Femur (tissue), 1 donor: ENCODE results near the gene RALBP1.
A peak's percentile ranks its signal among the peaks of the same experiment; 100 is the strongest.
"Not testable (repeated sequence)": the region's sequence is repeated elsewhere in the genome, so short reads cannot be mapped to it uniquely, and the experiment has no call there.

Experiments used
- DNase-seq: peaks from one replicate; pipeline ENCODE4 v3.0.0-alpha.2; 2017

Gene RALBP1

DNA sequence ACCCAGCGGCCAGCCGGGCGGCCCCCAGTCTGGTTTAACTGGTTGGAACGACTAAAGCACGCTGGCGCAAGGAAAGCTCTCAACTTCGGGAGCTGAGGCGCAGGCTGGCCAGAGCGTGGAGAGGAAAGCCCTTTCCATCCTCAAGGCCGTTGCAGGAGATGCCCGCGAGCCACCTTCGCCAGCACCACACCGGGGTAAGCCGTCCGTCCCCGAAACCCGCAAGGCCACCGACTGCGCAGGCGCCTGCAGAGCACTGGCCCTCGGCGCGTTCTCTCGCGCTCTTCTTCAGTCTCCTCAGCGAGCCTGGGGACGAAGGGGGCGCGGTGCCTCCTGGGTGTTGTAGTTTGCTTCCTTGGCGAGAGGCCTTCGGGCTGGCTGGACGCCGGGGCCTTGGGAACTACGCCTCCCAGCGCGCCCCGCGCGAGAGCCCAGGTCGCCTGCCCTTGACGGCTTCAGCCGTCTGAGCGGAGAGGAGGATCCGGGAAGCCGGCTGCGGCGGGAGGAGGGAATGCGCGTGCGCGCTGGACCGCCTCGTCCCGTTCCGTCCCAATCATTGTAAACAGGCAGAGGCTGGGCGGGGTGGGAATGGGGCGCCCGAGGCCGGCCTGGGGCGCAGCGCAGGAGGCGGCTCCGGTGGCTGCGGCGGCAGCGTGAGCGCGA, at the start of gene RALBP1:
Gene RALBP1 (plus strand): TSS at position 531 of the 660 bp plus-strand sequence. CDS start 37,533 bp downstream, outside the sequence.
- DNase-seq, result peak; percentile 100

DNA sequence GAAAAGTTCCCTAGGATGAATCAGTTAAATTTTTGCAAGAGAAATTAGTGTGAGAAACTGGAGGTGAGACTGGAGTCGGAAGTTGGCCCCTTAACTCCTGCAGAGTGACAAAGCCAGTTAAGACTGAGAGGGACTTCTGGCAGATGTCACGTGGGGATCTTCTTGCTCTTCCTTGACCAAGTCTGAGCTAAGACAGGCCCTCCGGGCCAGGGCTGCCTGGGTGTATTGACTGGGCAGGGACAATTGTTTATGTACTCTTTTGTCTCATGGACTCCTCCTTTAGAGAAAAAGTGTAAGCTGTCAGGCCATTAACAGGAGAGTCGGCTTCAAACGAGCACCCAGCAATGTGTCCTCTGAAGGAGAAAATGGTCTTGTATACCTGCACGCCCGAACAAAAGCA, 48.6 kb upstream of the RALBP1 start:
- DNase-seq, result no peak

DNA sequence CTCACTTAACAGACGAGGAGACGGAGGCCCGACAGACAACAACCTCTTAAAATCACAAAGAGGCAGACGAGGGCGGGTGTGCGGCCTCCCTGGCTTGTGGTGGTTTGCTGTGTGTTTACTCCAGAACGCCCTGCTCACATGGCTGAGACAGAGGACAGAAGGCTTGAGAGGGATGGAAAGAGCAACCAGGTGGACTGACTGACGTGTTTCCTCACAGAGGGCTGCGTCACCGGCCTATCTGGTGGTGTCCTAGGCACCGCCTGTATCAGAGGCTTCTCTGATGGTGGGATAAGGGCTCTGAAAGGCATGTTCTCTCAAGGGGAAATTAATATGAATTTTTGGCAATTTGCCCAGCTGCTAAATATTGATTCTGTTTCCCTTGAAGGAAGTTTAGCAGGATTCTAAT, 47.0 kb upstream of the RALBP1 start:
- DNase-seq, result no peak

DNA sequence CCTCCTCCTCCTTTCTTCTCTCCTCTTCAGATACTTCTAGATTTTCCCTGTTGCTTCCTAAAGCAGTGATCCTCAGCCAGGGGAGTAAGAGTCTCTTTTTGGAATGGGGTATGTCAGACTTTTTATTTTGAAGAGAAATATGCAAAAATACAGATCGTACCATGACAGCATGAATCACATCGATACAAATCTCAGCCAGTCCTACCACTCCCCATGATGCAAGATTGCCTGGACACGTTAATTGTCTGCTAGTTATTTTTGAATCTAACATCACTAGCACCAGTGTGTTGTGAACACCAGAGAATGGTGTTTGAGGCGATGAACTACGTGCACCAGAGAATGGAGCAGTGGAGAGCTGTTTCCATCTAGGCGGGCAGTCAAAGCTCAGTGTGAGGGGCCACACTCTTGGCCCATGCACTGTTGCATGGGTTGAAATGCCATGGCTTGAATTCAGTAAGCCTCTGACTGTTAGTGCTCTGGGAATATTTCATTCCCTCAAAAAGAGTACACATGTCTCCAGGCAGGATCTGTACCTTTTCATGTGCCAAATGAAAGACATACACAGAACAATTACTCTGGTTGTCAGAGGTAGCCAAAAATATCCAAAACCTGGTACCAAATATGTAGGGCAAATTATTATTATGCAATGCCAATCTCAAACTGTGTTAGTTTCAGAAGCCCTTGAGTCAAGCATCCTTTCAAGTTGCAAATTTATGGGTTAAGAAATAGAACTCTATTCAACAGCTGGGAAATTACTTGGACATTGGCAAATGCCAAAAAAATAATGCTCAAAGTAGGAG, 46.3 kb upstream of the RALBP1 start:
- DNase-seq, result no peak

DNA sequence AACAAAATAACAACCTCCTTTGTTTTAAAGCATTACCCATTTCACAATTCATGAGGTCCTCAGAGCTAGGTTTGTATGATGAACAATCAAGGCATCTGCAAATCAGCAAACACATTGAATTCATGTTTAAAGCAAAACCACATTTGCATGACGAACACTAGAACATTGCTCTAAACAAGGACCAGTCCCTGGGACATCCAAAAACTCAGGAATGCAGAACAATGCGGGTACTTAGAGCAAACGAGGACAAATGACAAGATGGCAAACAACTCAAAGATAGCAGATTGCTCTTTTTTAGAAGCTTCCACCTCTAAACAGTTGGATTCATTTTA, 45.7 kb upstream of the RALBP1 start:
- DNase-seq, result no peak

DNA sequence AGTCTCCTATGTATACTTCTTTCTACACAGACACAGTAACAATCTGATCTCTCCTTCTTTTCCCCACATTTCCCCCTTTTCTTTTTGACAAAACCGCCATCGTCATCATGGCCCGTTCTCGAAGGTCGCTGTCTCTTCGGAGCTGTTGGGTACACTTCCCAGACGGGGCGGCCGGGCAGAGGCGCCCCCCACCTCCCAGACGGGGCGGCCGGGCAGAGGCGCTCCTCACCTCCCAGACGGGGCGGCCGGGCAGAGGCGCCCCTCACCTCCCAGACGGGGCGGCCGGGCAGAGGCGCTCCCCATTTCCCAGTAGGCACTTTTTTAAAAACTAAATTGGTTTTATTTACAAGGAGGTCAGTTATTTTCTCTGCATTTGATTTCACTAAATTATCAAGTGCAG, 45.0 kb upstream of the RALBP1 start:
- DNase-seq, result not testable (repeated sequence)

DNA sequence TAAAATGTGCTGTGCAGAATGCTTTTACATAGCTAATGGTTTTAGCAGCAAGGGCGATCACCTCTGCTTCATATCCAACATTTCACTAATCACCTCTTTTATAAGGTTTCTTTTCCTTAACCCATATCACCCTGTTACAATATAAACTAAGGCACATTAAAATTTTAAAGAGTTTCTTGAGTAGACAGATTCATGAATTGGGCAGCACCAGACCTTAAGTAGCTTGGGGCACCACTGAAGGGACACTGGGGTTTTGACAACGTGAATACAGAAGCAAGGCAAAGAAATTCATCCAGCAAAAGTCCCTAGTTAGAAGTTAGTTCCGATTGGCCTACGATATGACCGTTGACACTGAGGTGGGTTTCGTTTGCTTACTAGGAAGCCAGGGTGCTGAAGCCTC, 44.0 kb upstream of the RALBP1 start:
- no peak for DNase-seq

DNA sequence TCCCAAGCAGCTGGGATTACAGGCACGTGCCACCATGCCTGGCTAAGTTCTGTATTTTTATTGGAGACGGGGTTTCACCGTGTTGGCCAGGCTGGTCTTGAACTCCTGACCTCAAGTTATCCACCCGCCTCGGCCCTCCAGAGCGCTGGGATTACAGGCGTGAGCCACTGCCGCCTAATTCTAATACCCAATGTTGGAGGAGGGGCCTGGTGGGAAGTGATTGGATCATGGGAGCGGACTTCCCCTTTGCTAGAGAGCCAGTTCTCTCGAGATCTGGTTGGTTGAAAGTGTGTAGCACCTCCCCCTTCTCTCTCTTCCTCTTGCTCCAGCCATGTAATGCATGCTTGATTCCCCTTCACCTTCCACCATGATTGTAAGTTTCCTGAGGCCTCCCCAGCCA, 42.2 kb upstream of the RALBP1 start:
- DNase-seq, result not testable (repeated sequence)

DNA sequence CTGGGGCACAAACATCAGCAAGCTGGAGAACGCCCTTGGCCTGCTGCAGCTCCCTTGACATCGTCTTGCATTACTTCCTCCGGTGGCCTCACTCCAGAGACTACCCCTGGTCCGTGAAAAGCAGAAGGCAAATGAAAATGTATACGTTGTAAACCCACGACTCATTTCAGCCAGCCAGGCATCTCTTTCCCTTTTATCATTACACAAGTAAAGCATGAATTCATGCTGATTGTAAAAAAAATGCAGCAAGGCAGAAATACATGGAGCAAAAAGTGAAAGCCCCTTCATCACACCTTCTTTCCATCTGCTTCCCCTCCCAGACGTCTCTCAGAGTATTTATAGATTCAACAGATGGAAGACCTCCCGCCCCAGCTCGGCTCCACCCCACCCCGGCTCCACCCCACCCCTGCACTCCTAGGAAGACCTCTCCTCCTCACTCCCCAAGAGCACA, 41.6 kb upstream of the RALBP1 start:
- peak; percentile 79 for DNase-seq

DNA sequence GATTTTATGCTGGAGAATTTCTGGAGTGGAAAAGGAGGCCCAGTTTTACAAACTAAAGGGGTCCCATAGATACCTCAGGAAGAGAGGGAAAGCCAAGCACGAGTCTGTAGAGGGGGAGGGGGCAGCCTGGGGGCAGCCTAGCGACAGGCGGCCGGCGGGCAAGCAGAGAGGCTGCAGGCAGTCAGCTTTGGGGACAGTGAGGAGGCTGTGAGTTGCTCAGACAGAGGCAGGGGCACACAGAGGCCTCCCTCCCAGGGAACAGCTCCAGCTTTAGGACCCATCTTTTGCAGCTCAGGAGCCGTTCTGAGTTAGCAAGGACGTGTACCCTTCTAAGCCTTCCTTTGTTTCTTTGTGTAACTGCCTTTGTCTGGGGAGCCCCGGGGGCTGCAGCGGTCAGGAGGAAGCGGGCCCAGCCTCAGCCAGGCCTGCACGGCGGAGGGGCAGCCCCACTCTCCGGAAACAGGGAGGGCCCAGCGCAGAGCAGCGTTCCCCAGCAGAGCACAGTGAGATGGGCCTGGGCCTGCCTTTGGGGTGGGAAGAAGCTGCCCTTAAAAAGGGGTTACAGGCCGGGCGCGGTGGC, 41.1 kb upstream of the RALBP1 start:
- DNase-seq, result no peak

DNA sequence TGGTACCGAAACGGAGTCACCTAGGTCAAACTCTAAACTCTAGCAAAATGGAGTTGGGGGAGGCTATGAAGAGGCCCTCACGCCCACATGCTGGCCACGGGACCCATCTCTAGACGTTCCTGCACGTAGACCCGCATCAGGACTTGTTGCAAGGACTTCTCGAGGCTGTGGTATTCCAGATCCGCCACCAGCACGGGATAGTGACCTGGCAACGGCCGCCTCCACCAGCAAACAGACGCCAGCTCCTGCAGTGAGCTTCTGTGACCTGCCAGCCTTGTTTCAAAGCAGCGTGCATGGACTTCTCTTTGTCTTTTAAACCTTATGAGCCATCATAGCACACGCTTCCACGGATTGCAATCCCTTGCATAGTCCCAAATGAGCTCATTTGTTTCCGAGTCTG, 40.3 kb upstream of the RALBP1 start:
- DNase-seq, result no peak

DNA sequence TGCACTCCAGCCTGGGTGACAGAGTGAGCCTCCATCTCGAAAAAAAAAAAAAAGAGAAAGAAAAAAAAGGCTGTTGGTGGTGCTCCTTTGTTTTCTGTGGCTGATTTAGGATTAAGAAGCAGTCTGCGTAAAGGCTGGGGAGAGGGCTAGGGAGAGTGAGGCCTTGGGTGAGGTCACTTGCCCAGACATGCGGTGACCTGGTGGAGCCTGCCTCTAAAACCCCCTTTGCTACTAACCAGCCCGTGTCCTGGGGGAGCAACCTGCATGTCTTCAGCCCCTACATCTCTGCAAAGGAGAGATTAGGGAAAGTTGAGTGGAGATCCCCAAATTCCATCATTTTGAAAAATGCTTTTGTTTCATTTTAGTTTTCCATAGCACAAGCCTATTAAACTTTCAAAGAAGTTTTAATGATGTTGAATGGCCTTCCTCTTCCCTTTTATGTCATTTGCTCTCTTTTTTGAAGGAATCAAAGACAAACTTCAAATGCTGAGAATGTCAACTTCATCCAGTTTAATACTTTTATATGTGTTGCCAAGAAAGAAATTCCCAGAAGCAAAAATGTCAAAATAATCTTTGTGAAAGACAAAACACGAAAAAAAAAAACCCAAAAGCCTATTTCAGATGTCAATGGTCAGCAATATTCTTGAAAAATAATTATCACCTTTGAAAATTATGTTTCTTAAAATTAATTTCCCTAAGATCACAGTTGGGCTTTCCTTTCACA, 38.9 kb upstream of the RALBP1 start:
- DNase-seq, result no peak

DNA sequence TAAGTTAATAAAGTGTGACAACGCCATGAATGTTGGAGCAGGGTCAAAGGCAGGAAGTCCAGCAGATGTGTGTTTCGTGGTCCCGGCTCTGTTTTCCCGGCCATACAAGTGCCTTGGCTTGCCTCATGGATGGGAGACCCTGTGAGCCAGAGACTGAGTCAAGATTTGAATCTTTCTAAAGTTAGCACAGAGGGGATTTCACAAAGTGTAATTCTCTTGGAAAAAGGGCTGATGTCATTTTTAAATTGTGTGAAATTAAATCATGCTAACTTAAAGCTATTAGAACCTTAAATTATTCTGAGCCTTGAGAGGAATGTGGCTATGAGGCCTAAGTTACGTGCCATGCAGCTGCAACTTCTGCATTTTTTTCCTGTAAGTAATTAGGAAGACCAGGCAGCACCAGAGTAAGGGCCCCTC, 38.3 kb upstream of the RALBP1 start:
- peak; percentile 83 for DNase-seq

DNA sequence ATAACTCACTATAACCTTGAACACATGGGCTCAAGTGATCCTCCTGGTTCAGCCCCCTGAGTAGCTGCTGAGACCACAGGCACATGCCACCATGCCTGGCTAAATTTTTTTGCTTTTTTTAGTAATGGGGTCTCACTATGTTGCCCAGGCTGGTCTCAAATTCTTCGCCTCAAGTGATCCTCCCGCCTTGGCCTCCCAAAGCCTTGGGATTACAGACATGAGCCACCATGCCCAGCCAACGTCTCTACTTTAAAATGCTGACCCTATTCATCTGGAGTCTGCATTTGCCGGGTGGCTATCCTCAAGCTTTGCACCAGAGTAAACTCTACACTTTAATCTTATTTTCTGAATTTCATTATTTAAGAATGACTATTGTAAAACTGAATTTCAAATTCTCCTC, 37.6 kb upstream of the RALBP1 start:
- DNase-seq, result no peak

DNA sequence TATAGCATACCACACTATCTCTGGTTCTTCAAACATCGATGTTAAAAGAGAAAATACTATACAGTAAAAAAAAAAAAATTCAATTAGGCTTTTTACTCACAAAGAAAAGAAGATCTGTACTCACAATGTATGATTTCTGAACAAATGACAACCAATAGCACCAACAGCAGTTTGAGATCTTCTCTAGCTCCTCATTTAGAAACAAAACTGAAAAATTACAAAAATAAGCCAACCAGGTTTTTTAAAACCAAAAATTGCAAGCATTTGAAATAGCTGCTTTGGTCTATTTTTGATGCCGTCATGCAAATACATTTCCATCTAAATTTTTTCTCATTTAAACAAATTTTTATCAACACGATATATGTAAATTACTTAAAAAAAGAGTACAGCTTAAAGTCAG, 34.3 kb upstream of the RALBP1 start:
- DNase-seq, result no peak

DNA sequence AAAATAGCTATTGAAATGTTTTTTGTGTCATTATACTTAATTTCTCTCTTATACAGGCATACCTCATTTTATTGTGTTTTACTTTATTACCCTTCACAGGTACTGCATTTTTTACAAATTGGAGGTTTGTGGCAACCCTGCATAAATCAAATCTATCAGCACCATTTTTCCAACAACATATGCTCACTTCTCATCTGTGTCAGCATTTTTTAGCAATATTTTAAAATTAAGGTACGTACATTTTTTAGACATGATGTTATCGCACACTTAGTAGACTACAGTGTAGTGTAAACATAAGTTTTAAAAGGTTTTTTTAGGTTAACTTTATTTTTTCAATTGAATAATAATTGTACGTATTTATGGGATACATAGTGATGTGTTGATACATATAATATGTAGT, 30.8 kb upstream of the RALBP1 start:
- DNase-seq, result no peak

DNA sequence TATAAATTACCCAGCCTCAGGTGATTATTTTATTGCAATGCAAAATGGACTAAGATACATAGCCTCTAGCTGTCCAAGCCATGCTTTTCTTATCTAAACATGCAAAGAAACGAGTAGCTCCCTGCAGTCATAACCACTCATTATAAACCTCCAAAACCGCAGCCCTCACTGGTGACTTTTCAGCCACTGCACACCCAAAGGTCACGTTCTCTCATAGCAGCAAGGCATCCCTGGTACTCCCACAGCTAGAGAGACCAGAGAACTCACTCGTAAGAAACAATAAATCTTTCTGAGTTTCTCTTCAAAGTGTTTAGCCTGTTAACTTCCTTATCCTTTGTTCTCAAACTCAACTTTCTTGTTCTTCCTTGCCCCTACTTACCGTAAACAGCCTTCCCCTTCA, 28.5 kb upstream of the RALBP1 start:
- no peak for DNase-seq

DNA sequence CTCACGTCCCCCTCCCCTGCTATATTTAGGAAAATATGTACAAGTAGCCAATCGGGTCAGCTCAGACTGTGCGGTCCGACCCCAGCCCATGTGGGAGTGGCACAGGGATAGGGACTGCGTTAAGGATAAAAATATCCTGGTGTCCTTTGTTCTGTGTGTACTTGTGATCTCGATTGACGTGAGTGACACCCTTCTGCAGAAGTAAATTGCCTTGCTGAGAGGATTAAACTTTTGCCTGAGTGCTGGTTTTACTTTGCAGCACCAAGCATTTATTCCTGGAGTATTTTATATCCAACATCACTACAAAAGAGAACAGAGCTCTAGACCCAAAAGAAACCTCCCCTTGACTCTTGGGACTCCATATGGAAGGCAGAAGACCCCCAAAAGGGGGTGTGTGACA, 28.0 kb upstream of the RALBP1 start:
- DNase-seq, result no peak

DNA sequence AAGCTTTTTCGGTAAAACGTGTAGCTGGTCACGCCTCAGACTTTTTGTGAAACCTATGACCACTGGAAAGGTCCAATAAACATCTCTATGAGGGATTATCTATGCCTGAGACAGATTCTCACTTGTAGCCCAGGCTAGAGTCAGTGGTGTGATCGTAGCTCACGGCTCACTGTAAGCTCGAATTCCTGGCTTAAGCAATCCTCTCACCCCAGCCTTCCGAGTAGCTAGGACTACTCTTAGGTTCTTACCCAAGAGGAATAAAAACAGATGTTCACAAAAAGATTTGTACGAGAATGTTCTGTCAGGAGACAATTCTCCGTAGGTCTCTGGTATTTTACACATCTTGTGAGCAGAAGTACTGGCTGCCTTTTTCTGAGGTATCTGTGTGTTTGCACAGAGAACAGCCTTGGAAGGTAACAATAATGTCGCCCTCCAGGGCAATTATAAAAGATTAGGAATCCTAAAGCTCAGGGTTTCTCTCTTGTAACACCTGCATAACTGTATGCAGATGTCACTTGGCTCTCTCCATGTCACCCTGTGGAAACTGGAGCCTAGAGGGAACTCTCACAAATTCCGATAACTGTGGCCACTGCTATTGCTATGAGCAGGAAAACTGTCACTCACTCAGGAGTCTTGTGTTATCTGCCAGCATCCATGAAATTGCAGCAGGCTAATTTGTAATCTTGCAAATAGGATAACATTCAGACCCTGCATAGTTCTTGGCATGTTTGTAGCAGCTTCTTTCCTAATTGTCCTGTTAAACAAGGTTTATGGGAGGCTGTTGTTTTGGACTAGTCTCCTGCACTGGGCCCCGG, 25.5 kb upstream of the RALBP1 start:
- DNase-seq, result no peak

DNA sequence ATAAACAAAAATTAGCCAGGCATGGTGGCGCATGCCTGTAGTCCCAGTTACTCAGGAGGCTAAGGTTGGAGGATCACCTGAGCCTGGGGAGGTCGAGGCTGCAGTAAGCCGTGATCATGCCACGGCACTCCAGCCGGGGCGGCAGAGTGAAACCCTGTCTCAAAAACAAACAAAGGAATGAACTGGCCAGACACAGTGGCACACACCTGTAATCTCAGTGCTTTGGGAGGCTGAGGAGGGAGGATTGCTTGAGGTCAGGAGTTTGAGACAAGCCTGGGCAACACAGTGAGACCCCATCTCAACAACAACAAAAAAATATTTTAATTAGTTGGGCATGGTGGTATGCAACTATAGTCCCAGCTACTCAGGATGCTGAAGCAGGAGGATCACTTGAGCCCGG, 24.4 kb upstream of the RALBP1 start:
- DNase-seq, result not testable (repeated sequence)

DNA sequence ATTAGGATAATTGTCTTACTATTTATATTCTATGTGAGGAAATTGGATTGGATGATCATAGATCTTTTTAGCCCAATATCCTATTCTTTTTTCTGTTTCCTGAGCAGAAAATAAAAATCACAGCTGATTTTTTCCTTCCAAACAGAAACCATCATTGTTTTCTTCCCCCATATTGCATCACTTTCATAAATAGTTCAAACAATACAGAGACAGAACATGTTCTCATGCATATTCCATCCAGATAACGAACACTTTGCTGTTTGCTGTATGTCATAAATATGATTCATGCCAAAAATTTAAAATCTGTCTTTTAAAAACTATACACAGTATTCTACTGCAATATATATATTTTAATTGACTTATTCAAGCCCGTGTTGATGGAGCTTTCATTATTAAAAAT, 22.0 kb upstream of the RALBP1 start:
- no peak for DNase-seq

DNA sequence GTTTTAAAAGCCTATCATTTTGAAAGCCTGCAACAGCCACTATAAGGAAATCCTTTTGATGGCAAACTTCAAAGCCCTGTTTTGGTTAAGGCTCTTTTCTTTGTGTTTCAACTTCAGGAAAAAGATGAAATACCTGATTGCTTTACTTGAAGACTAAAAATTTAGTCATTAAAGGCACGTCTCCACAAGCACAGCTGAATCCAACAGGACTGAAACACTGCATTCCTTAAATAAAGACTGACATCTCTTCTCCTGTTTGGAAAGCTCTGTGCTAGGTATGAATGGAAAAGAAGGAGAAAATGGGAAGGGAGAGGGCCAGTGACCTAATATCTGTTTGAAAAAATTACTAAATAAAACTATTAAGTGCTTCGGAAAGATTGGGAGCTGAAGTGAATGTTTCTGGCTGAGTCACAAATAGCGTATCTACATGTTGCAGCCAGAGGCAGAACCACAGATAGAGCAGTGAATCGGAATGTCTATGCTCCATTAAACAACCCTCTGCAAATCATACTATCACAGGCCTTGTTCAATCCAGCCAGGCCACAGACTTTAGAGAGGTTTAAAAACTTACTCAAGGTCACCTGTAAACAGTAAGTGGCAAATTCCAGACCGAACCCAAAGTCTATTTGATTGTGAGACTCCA, 21.1 kb upstream of the RALBP1 start:
- DNase-seq, result no peak
